Activated B cell treated with CpG ODN at 0.5 μM for 24 hours (primary cell): ENCODE results near the gene CDS2. TPM values are rescaled to one million over a fixed set of nuclear protein-coding genes. Genes with fewer than 3 reads are reported as not detected.

ENCODE experiments used
- ATAC-seq: fragments of 200-7000 bp; cut with Tn5 transposase; one replicate; pipeline ENCODE4 v1.10.0; 2021; ENCODE audit warnings: low read depth, mild to moderate bottlenecking, moderate library complexity
- CTCF ChIA-PET: fragments of 350-600 bp; sonication (Branson Sonifier 250); formaldehyde crosslinking; loops from one replicate; lab custom pipeline; 2021; ENCODE audit warnings: antibody characterized with exemption; lab: Charles Lee
- POLR2A ChIA-PET: fragments of 350-600 bp; sonication (Branson Sonifier 250); formaldehyde crosslinking; loops from one replicate; lab custom pipeline; 2021; ENCODE audit warnings: antibody characterized with exemption; lab: Charles Lee
- DNase-seq: peaks from one replicate; pipeline ENCODE4 v3.0.0; 2022
- H3K27ac Mint-ChIP-seq: one replicate; pipeline ENCODE4 v1.8.0; 2020; ENCODE audit warnings: mixed read lengths
- H3K27me3 Mint-ChIP-seq: one replicate; pipeline ENCODE4 v1.8.0; 2021; ENCODE audit warnings: mixed read lengths
- H3K36me3 Mint-ChIP-seq: one replicate; pipeline ENCODE4 v1.8.0; 2021; ENCODE audit warnings: low read depth, mixed read lengths
- H3K4me1 Mint-ChIP-seq: one replicate; pipeline ENCODE4 v1.8.0; 2021; ENCODE audit warnings: mixed read lengths
- H3K4me3 Mint-ChIP-seq: one replicate; pipeline ENCODE4 v1.8.0; 2020; ENCODE audit warnings: mild to moderate bottlenecking, mixed read lengths
- H3K9me3 Mint-ChIP-seq: one replicate; pipeline ENCODE4 v1.8.0; 2020; ENCODE audit warnings: mixed read lengths
- intact Hi-C: fragments of 100-400 bp; cut with micrococcal nuclease; formaldehyde crosslinking; loops from one replicate; pipeline ENCODE4 v1.15.1; 2024
- total RNA-seq: library from RNA; stranded (reverse); gene quantifications from 2 replicates; pipeline ENCODE4 v1.2.3, GENCODE V29; 2022
- TF ChIP-seq, protein P1 (sequence below): fragments of 200-600 bp; IDR thresholded peaks from one replicate; pipeline ENCODE4 v1.8.0; 2022; ENCODE audit warnings: antibody characterized with exemption, mild to moderate bottlenecking

Gene CDS2
- total RNA-seq, 1 donor from 2014 or later: 37.4 TPM

DNA sequence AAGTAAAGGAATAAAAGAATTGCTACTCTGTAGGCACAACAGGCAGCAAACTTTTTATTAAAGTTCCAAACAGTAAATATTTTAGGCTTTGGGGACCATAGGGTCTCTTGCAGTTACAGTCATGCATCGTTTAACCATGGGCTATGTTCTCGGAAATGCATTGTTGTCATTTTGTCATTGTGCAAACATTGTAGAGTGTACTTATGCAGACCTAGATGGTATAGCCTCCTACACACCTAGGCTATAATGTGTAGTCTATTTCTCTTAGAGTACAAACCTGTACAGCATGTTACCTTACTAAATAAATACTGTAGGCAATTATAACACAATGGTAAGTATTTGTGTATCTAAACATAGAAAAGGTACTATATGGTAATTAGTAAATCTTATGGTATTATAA lies 54.7 kb downstream of the CDS2 start:
- Mint-ChIP-seq H3K9me3 (no peaks in the 10 kb centered on the region), H3K4me1 (peaks cover 7% of the 10 kb centered on the region), H3K36me3 (peaks cover 87% of the 10 kb centered on the region), H3K4me3 (no peak overlapping the region), H3K27me3 (no peaks in the 10 kb centered on the region), H3K27ac (no peak overlapping the region)
- intact Hi-C loops: no loop called here
- POLR2A ChIA-PET: no interaction called here
- DNase-seq: no peak
- CTCF ChIA-PET: no interaction called here
- ATAC-seq: no peak
- TF ChIP-seq, protein P1, sequence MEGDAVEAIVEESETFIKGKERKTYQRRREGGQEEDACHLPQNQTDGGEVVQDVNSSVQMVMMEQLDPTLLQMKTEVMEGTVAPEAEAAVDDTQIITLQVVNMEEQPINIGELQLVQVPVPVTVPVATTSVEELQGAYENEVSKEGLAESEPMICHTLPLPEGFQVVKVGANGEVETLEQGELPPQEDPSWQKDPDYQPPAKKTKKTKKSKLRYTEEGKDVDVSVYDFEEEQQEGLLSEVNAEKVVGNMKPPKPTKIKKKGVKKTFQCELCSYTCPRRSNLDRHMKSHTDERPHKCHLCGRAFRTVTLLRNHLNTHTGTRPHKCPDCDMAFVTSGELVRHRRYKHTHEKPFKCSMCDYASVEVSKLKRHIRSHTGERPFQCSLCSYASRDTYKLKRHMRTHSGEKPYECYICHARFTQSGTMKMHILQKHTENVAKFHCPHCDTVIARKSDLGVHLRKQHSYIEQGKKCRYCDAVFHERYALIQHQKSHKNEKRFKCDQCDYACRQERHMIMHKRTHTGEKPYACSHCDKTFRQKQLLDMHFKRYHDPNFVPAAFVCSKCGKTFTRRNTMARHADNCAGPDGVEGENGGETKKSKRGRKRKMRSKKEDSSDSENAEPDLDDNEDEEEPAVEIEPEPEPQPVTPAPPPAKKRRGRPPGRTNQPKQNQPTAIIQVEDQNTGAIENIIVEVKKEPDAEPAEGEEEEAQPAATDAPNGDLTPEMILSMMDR: no peak

DNA sequence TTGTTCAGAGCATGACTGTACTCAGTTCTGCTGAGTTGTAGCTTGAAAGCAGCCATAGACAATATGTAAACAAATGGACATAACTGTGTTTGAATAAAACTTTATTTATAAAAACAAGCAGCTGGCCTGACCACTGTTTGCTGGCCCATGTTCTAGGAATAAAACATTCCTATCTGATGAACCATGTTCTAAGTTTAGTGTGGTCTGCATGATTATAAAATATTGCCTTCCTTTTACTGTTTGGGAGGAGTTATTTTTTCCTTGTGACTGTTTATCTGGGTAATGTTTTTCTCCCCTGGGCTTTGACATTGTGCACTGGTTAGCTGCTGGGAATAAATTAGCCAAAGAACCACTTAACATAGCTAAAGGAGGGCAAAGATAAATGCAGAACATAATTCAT lies 55.1 kb downstream of the CDS2 start:
- no peaks in the 10 kb centered on the region for H3K9me3 Mint-ChIP-seq
- ChIA-PET POLR2A (no interaction called here), CTCF (no interaction called here)
- DNase-seq (no peak), ATAC-seq (no peak)
- no peak overlapping the region for H3K27ac Mint-ChIP-seq
- H3K27me3 Mint-ChIP-seq: no peaks in the 10 kb centered on the region
- H3K4me1 Mint-ChIP-seq: peaks cover 7% of the 10 kb centered on the region
- TF ChIP-seq, protein P1: no peak
- H3K36me3 Mint-ChIP-seq: peaks cover 86% of the 10 kb centered on the region
- intact Hi-C loops: no loop called here
- H3K4me3 Mint-ChIP-seq: no peak overlapping the region

DNA sequence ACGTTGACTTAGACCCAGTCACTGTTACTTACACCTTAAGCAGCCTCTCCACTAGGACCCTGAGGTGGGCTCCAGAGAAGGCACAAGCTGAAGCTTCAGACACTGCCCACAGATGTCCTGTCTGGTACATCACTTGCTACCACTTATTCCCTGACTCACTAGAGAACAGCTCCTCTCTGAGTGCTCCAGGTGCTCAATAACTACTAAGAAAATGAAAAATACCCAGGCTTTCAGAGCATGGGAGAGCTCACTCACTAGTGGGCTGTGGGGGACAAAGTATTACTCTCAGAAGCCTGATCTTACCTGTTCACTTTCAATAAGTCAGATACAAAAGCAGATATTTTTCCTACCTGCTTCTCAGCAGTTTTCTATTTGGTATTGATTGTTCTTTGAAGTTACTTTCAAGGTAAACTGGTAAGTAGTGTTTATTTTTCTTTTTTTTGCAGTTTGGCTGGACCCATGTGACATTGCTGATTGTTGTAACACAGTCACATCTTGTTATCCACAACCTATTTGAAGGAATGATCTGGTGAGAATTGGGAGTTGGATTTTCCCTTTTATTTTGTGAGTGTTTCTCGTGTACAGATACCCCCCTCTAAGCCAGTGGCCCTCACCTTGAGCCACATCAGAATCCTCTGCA lies 55.9 kb downstream of the CDS2 start:
- CTCF ChIA-PET: no interaction called here
- Mint-ChIP-seq H3K27ac (no peak overlapping the region), H3K27me3 (no peaks in the 10 kb centered on the region)

DNA sequence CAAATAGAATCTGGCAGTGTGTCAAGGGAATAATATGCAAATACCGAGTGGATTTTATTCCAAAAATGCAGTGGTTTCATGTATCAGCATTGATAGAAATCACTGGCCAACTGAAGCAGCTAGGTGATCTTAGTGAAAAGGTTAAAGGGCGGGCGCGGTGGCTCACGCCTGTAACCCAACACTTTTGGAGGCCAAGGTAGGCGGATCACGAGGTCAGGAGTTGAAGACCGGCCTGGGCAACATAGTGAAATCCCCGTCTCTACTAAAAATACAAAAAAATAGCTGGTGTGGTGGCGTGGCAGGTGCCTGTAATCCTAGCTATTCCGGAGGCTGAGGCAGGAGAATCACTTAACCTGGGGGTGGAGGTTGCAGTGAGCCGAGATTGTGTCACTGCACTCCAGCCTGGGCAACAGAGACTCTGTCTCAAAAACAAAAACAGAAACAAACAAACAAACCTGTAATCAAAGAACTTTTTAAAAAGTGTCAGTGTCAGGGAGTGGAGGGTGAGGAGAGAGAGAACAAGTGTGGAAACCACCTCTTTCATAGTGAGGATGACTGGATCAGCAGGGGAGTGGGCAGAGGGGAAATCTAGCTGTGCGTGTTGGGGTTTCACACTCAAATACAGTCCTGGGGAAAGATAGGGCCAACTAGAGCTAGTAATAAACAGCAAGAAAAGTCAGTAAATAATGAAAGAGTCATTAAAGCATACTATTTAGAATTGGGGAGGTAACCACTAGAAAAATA lies 57.1 kb downstream of the CDS2 start:
- no peaks in the 10 kb centered on the region for H3K27me3 Mint-ChIP-seq
- TF ChIP-seq, protein P1: no peak
- H3K4me3 Mint-ChIP-seq: no peak overlapping the region
- H3K9me3 Mint-ChIP-seq: no peaks in the 10 kb centered on the region
- intact Hi-C loops: no loop called here
- no peaks in the 10 kb centered on the region for H3K4me1 Mint-ChIP-seq
- no peak overlapping the region for H3K27ac Mint-ChIP-seq
- ChIA-PET POLR2A (no interaction called here), CTCF (interaction anchor here (1.0 kb wide), 1 partner anchor 443 kb away, joined by 3 read pairs; no protein-coding TSS in a partner anchor)
- H3K36me3 Mint-ChIP-seq: peaks cover 85% of the 10 kb centered on the region
- DNase-seq (no peak), ATAC-seq (no peak)

More for the DNA sequence above, 55.9 kb downstream of the CDS2 start:
- TF ChIP-seq, protein P1: no peak
- Mint-ChIP-seq H3K36me3 (peaks cover 87% of the 10 kb centered on the region), H3K4me1 (peaks cover 7% of the 10 kb centered on the region), H3K9me3 (no peaks in the 10 kb centered on the region), H3K4me3 (no peak overlapping the region)
- POLR2A ChIA-PET: no interaction called here
- intact Hi-C loops: no loop called here
- DNase-seq (no peak), ATAC-seq (no peak)

DNA sequence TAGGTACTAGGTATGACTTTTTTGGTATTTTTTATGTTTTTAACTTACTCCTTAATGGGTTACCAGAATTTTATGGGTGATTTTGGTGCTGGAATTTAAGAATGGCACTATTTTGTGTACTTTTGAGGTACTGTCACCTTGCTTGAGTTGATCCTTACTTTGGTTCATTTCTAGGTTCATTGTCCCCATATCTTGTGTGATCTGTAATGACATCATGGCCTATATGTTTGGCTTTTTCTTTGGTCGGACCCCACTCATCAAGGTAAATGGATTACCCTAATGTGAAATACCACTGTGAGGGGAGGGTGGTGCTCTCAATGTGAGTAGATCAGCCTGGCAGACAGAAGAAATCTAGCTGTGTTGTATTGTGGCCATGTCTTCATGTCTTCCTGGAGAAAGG lies 57.9 kb downstream of the CDS2 start:
- intact Hi-C loops: no loop called here
- peaks cover 85% of the 10 kb centered on the region for H3K36me3 Mint-ChIP-seq
- POLR2A ChIA-PET: no interaction called here
- no peaks in the 10 kb centered on the region for H3K9me3 Mint-ChIP-seq
- CTCF ChIA-PET: interaction anchor here (1.0 kb wide), 1 partner anchor 443 kb away, joined by 3 read pairs; no protein-coding TSS in a partner anchor
- no peak overlapping the region for H3K27ac Mint-ChIP-seq
- DNase-seq (no peak), ATAC-seq (no peak)
- TF ChIP-seq, protein P1: no peak
- H3K27me3 Mint-ChIP-seq: no peaks in the 10 kb centered on the region
- no peak overlapping the region for H3K4me3 Mint-ChIP-seq
- H3K4me1 Mint-ChIP-seq: no peaks in the 10 kb centered on the region
